ENCODE measurements around the gene SEL1L2.

DNA sequence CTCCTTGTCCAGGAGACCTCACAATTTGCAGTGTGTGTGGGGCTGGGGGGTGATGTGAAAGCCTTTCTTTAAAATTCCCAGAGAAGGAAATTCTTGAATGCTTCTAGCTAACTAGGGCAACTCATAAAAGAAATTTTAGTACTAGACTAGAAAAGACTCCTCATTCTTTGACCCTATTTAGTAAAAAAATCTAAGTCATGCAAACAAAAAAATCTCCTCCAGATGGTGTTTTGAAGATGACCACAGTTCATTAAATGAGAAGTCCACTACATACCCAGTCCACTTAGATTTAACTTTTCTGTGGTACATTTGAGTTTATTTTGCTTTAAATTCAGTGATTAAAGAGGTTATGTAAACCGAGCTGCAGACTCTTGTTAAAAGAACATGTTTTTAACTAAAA, 138.1 kb downstream of the SEL1L2 start:
- TF ChIP-seq POLR2AphosphoS5 (IDR thresholded peaks at IDR 0.05; ENCODE audit: low read depth, low read length): no peak
- no peak for TF ChIP-seq POLR2A (IDR thresholded peaks at IDR 0.05; ENCODE audit: low read depth, low read length)
- no peak for TF ChIP-seq SPI1 (IDR thresholded peaks at IDR 0.05; ENCODE audit: low read depth, low read length)
- no peak for TF ChIP-seq TAF1 (IDR thresholded peaks at IDR 0.05; ENCODE audit: low read depth, low read length)
- no peak for TF ChIP-seq PAX5 (IDR thresholded peaks at IDR 0.05; ENCODE audit: insufficient read depth, low read length, severe bottlenecking)
- no peak for TF ChIP-seq POU2F2 (IDR thresholded peaks at IDR 0.05; ENCODE audit: low read depth, low read length)
